ENCODE results near the gene TBC1D22A. TPM values are rescaled to one million over a fixed set of nuclear protein-coding genes. Genes with fewer than 3 reads are reported as not detected.

TBC1D22A gene
- total and polyA plus RNA-seq, 9 donors, result 12.5 to 25.6 (median 18.5) TPM

DNA sequence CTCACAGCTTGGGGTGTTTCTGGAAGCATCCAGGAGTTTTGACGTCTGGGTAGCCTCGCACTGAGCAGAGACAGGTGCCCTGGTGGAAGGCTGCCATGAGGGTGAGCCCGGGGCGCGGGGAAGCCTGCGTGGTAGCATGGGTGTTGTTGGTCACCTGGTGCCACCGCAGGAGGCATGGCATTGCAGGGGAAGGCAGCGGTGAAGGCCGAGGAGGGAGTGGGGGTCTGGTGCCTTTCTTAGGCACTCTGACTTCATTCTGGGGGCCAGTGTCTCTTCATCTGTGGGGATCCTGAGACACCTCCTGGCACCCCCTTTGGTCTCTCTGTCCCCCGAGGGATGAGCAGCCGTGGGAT lies 271.2 kb downstream of the TBC1D22A start:
- Histone ChIP-seq H3K36me3 (no peaks in the 10 kb centered on the region), H3K4me3 (no peak overlapping the region), H3K27me3 (no peaks in the 10 kb centered on the region), H3K4me1 (ENCODE audit: insufficient read depth) (peaks cover 8% of the 10 kb centered on the region), H3K9me3 (no peaks in the 10 kb centered on the region), H3K27ac (no peak overlapping the region)
- peak in 2 of 5 donors; percentile 5 to 26 for DNase-seq
- TF ChIP-seq, protein P1, sequence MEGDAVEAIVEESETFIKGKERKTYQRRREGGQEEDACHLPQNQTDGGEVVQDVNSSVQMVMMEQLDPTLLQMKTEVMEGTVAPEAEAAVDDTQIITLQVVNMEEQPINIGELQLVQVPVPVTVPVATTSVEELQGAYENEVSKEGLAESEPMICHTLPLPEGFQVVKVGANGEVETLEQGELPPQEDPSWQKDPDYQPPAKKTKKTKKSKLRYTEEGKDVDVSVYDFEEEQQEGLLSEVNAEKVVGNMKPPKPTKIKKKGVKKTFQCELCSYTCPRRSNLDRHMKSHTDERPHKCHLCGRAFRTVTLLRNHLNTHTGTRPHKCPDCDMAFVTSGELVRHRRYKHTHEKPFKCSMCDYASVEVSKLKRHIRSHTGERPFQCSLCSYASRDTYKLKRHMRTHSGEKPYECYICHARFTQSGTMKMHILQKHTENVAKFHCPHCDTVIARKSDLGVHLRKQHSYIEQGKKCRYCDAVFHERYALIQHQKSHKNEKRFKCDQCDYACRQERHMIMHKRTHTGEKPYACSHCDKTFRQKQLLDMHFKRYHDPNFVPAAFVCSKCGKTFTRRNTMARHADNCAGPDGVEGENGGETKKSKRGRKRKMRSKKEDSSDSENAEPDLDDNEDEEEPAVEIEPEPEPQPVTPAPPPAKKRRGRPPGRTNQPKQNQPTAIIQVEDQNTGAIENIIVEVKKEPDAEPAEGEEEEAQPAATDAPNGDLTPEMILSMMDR (IDR thresholded peaks at IDR 0.05), result no peak
- TF ChIP-seq EP300 (IDR thresholded peaks at IDR 0.05) (no peak), POLR2A (IDR thresholded peaks at IDR 0.05) (no peak)
- WGBS, 3 donors, result 92 to 94% (median 93%) methylated on average over 11 of the region's 11 CpGs
- intact Hi-C loops (cut with DNase I), result no loop called here

- H3K9me3 ChIP-seq, result no peaks in the 10 kb centered on the region
- 85 to 88% (median 88%) methylated on average over 21 of the region's 21 CpGs for WGBS, 3 donors
- H3K27ac ChIP-seq, result no peak overlapping the region
These were observed 271.8 kb downstream of the TBC1D22A start for GRCh38 chr22:47034076-47034808.

DNA sequence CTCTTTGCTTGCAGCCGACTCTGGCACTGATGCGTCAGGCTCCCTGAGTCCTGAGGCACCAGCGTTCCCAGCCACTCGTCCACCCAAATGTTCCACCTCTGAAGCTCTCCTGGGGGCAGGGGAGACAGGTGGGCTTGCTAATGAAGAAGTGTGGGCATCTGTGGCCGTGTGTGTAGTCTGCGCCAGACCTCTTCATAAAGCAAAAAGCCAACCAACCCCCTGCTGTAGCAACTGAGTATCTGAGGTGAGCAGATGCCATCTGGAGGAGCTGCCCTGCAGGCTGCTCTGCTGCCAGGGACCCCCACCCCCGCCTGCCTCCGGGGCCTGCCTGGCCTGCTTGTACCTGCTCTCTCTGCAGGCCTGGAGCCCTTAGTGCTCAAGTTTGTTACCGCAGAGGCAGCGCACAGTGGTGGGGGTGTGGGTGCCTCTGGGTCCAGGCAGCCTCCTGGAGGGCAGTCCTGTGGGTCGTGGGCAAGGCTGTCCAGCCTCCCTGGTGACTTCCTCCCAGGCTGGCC lies 272.5 kb downstream of the TBC1D22A start:
- WGBS, 3 donors, result 79 to 86% (median 83%) methylated on average over 10 to 11 of the region's 11 CpGs
- Histone ChIP-seq H3K36me3 (no peaks in the 10 kb centered on the region), H3K4me1 (ENCODE audit: insufficient read depth) (peaks cover 5% of the 10 kb centered on the region), H3K27ac (no peak overlapping the region), H3K27me3 (no peaks in the 10 kb centered on the region), H3K9me3 (no peaks in the 10 kb centered on the region), H3K4me3 (no peak overlapping the region)
- DNase-seq, result peak in 2 of 5 donors; percentile 6 to 25
- no peak for TF ChIP-seq EP300 (IDR thresholded peaks at IDR 0.05)
- no peak for TF ChIP-seq POLR2A (IDR thresholded peaks at IDR 0.05)
- TF ChIP-seq, protein P1 (IDR thresholded peaks at IDR 0.05), result no peak
- intact Hi-C loops (cut with DNase I), result no loop called here

More at GRCh38 chr22:47034076-47034808, 271.8 kb downstream of the TBC1D22A start:
- Histone ChIP-seq H3K4me3 (no peak overlapping the region), H3K27me3 (no peaks in the 10 kb centered on the region), H3K4me1 (ENCODE audit: insufficient read depth) (peaks cover 8% of the 10 kb centered on the region), H3K36me3 (no peaks in the 10 kb centered on the region)
- DNase-seq, result peak in 2 of 5 donors; percentile 6 to 22
- intact Hi-C loops (cut with DNase I), result no loop called here
- TF ChIP-seq EP300 (IDR thresholded peaks at IDR 0.05) (no peak), POLR2A (IDR thresholded peaks at IDR 0.05) (no peak)
- TF ChIP-seq, protein P1 (IDR thresholded peaks at IDR 0.05), result no peak

DNA sequence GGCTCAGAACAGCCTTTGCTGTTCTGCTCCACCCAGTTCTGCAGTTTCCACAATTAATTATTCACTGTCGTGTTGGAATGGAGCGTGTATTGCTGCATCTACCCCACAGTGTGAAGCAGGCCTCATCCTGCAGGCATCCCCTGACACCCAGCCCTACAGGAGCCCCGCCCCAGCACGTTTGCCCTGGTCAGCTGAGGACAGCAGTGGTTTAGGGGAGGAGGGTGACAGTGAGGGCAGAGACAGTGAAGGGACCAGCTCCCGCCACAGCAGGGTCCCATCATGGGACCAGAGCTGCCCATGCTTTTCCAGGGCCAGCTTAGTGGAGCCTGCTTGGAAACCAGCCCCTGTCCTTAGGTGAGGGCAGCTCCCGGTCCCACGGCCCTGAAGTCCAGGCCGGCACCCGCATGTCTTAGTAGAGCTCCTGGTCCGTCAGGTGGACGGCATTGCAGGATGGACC lies 273.0 kb downstream of the TBC1D22A start:
- H3K27me3 ChIP-seq, result no peaks in the 10 kb centered on the region
- no peaks in the 10 kb centered on the region for H3K9me3 ChIP-seq
- H3K4me1 ChIP-seq (ENCODE audit: insufficient read depth), result peaks cover 5% of the 10 kb centered on the region
- peak in 2 of 5 donors; percentile 6 to 18 for DNase-seq
- TF ChIP-seq, protein P1 (IDR thresholded peaks at IDR 0.05), result no peak
- TF ChIP-seq EP300 (IDR thresholded peaks at IDR 0.05) (no peak), POLR2A (IDR thresholded peaks at IDR 0.05) (no peak)
- no peak overlapping the region for H3K27ac ChIP-seq
- no peaks in the 10 kb centered on the region for H3K36me3 ChIP-seq
- H3K4me3 ChIP-seq, result no peak overlapping the region
- intact Hi-C loops (cut with DNase I), result no loop called here
- 81 to 92% (median 88%) methylated on average over 11 of the region's 11 CpGs for WGBS, 3 donors

Measured in ovary (tissue), 9 donors.